SK-N-SH treated with all-trans-retinoic acid at 6 μM for 48 hours (cell line): Measurements from ENCODE around the gene ZKSCAN8.

Experiments used
- ARNTL ChIP-seq: fragments of 450-650 bp; formaldehyde crosslinking; IDR thresholded peaks from 2 replicates; pipeline ENCODE4 v1.5.0; 2020; ENCODE audit warnings: low read depth, mild to moderate bottlenecking, moderate library complexity, borderline replicate concordance
- BACH2 ChIP-seq: fragments of 250-450 bp; sonication (Bioruptor Pico); IDR thresholded peaks from 2 replicates; pipeline ENCODE4 v1.9.0; 2021; ENCODE audit warnings: mild to moderate bottlenecking, borderline replicate concordance
- CREB5 ChIP-seq: fragments of 250-450 bp; sonication (Bioruptor Pico); IDR thresholded peaks from 2 replicates; pipeline ENCODE4 v1.5.1; 2020; ENCODE audit warnings: low read depth, mild to moderate bottlenecking, moderate library complexity
- CSDC2 ChIP-seq: fragments of 250-450 bp; sonication (Bioruptor Pico); IDR thresholded peaks from 2 replicates; pipeline ENCODE4 v1.5.0; 2020; ENCODE audit warnings: mild to moderate bottlenecking, moderate library complexity
- CSRNP3 ChIP-seq: fragments of 250-450 bp; sonication (Bioruptor Pico); IDR thresholded peaks from 2 replicates; pipeline ENCODE4 v1.5.1; 2021; ENCODE audit warnings: mild to moderate bottlenecking, moderate library complexity
- ESRRG ChIP-seq: fragments of 250-450 bp; sonication (Bioruptor Pico); IDR thresholded peaks from 2 replicates; pipeline ENCODE4 v1.6.1; 2021; ENCODE audit warnings: mild to moderate bottlenecking
- ISL1 ChIP-seq: fragments of 250-450 bp; sonication (Bioruptor Pico); IDR thresholded peaks from 2 replicates; pipeline ENCODE4 v2.1.2; 2022; ENCODE audit warnings: mild to moderate bottlenecking, moderate library complexity
- ZC3H10 ChIP-seq: fragments of 250-450 bp; sonication (Bioruptor Pico); IDR thresholded peaks from 2 replicates; pipeline ENCODE4 v1.5.1; 2021; ENCODE audit warnings: mild to moderate bottlenecking, moderate library complexity
- ZFP30 ChIP-seq: fragments of 450-650 bp; formaldehyde crosslinking; IDR thresholded peaks from 2 replicates; pipeline ENCODE4 v1.5.0; 2022; ENCODE audit warnings: mild to moderate bottlenecking, moderate library complexity
- ZNF565 ChIP-seq: fragments of 450-650 bp; formaldehyde crosslinking; conservative IDR thresholded peaks from 2 replicates; pipeline ENCODE4 v1.5.0; 2020; ENCODE audit warnings: low read depth, mild to moderate bottlenecking, moderate library complexity

GRCh38 chr6:28205879-28206278 lies 64.2 kb downstream of the ZKSCAN8 start:
- TF ChIP-seq CSDC2, result no peak
- no peak for TF ChIP-seq CSRNP3 (CRISPR knock-in tag)
- no peak for TF ChIP-seq ZNF565 (CRISPR knock-in tag)
- no peak for TF ChIP-seq ZC3H10 (CRISPR knock-in tag)
- no peak for TF ChIP-seq ISL1 (CRISPR knock-in tag)
- TF ChIP-seq ZFP30 (CRISPR knock-in tag), result no peak
- TF ChIP-seq ESRRG, result no peak
- no peak for TF ChIP-seq BACH2 (CRISPR knock-in tag)
- TF ChIP-seq ARNTL, result no peak
- TF ChIP-seq CREB5, result no peak
